Adipocyte (in vitro differentiated cells): ENCODE data around the gene ZSWIM4.
"Not testable (repeated sequence)": the region's sequence is repeated elsewhere in the genome, so short reads cannot be mapped to it uniquely, and the experiment has no call there.

Source experiments
- DNase-seq: peaks from one replicate; pipeline ENCODE4 v3.0.0-alpha.2; 2015; ENCODE audit warnings: low read depth
- H3K27me3 ChIP-seq: replicated peaks from 2 replicates; pipeline ENCODE4 v1.7.0; 2013; ENCODE audit warnings: mild to moderate bottlenecking, low read length, moderate library complexity; ENCODE audit not compliant: control insufficient read depth, insufficient read depth
- H3K36me3 ChIP-seq: 2 replicates; pipeline ENCODE4 v1.7.0; 2013; ENCODE audit warnings: low read length, mild to moderate bottlenecking, moderate library complexity; ENCODE audit not compliant: control insufficient read depth, insufficient read depth, severe bottlenecking
- H3K4me1 ChIP-seq: 2 replicates; pipeline ENCODE4 v1.7.0; 2013; ENCODE audit warnings: mild to moderate bottlenecking, low read length, moderate library complexity; ENCODE audit not compliant: control insufficient read depth, insufficient read depth
- H3K4me3 ChIP-seq: 2 replicates; pipeline ENCODE4 v1.7.0; 2013; ENCODE audit warnings: mild to moderate bottlenecking, low read length, moderate library complexity
- H3K9ac ChIP-seq: 2 replicates; pipeline ENCODE4 v1.7.0; 2013; ENCODE audit warnings: mild to moderate bottlenecking, low read length, moderate library complexity
- H3K9me3 ChIP-seq: 2 replicates; pipeline ENCODE4 v1.7.0; 2013; ENCODE audit warnings: mild to moderate bottlenecking, low read length, moderate library complexity; ENCODE audit not compliant: control insufficient read depth

The ZSWIM4 gene

GRCh38 chr19:13779794-13780193 lies 15.4 kb upstream of the ZSWIM4 start:
- not testable (repeated sequence) for H3K27me3 ChIP-seq, DNase-seq, H3K4me3 ChIP-seq, H3K9ac ChIP-seq, H3K9me3 ChIP-seq
- Histone ChIP-seq H3K36me3 (peaks cover 26% of the 10 kb centered on the region), H3K4me1 (peaks cover 32% of the 10 kb centered on the region)

GRCh38 chr19:13781547-13781946 lies 13.7 kb upstream of the ZSWIM4 start:
- DNase-seq: peak; percentile 98
- H3K4me1 ChIP-seq: peaks cover 27% of the 10 kb centered on the region
- H3K27me3 ChIP-seq: no peaks in the 10 kb centered on the region
- H3K36me3 ChIP-seq: peaks cover 25% of the 10 kb centered on the region
- no peaks in the 10 kb centered on the region for H3K9me3 ChIP-seq
- peak overlapping the region; percentile 78 for H3K9ac ChIP-seq
- no peak overlapping the region for H3K4me3 ChIP-seq

- no peaks in the 10 kb centered on the region for H3K9me3 ChIP-seq
- no peak for DNase-seq
- peak overlapping the region; percentile 78 for H3K9ac ChIP-seq
- no peaks in the 10 kb centered on the region for H3K27me3 ChIP-seq
- peaks cover 19% of the 10 kb centered on the region for H3K36me3 ChIP-seq
- H3K4me1 ChIP-seq: peaks cover 32% of the 10 kb centered on the region
- no peak overlapping the region for H3K4me3 ChIP-seq
Observed at GRCh38 chr19:13782537-13782936, 12.7 kb upstream of the ZSWIM4 start.

- DNase-seq: no peak
- Histone ChIP-seq H3K9ac (peak overlapping the region; percentile 25), H3K4me3 (no peak overlapping the region), H3K27me3 (no peaks in the 10 kb centered on the region), H3K36me3 (peaks cover 6% of the 10 kb centered on the region), H3K9me3 (no peaks in the 10 kb centered on the region), H3K4me1 (peaks cover 36% of the 10 kb centered on the region)
Observed at GRCh38 chr19:13783565-13784500, 11.4 kb upstream of the ZSWIM4 start.

- Histone ChIP-seq H3K36me3 (no peaks in the 10 kb centered on the region), H3K9ac (peak overlapping the region; percentile 30), H3K4me3 (no peak overlapping the region), H3K9me3 (no peaks in the 10 kb centered on the region), H3K4me1 (peaks cover 38% of the 10 kb centered on the region), H3K27me3 (no peaks in the 10 kb centered on the region)
- peak; percentile 93 for DNase-seq
Observed at GRCh38 chr19:13784731-13785452, 10.4 kb upstream of the ZSWIM4 start.

- H3K27me3 ChIP-seq: no peaks in the 10 kb centered on the region
- H3K9me3 ChIP-seq: no peaks in the 10 kb centered on the region
- no peaks in the 10 kb centered on the region for H3K36me3 ChIP-seq
- peak overlapping the region; percentile 76 for H3K9ac ChIP-seq
- no peak overlapping the region for H3K4me3 ChIP-seq
- DNase-seq: peak; percentile 91
- H3K4me1 ChIP-seq: peaks cover 33% of the 10 kb centered on the region
Observed at GRCh38 chr19:13788991-13789390, 6.3 kb upstream of the ZSWIM4 start.

GRCh38 chr19:13790354-13790753 lies 4.9 kb upstream of the ZSWIM4 start:
- H3K4me3 ChIP-seq: no peak overlapping the region
- no peaks in the 10 kb centered on the region for H3K9me3 ChIP-seq
- no peaks in the 10 kb centered on the region for H3K36me3 ChIP-seq
- H3K9ac ChIP-seq: no peak overlapping the region
- peaks cover 33% of the 10 kb centered on the region for H3K4me1 ChIP-seq
- H3K27me3 ChIP-seq: no peaks in the 10 kb centered on the region
- DNase-seq: no peak

- not testable (repeated sequence) for H3K4me3 ChIP-seq, H3K9me3 ChIP-seq, H3K36me3 ChIP-seq, DNase-seq, H3K27me3 ChIP-seq
- Histone ChIP-seq H3K9ac (peak overlapping the region; percentile 88), H3K4me1 (peaks cover 43% of the 10 kb centered on the region)
Observed at GRCh38 chr19:13793317-13793716, 1.9 kb upstream of the ZSWIM4 start.

GRCh38 chr19:13794398-13794756 lies 866 bp upstream of the ZSWIM4 start:
- Histone ChIP-seq H3K4me1 (peaks cover 36% of the 10 kb centered on the region), H3K4me3 (peak overlapping the region; percentile 87), H3K36me3 (no peaks in the 10 kb centered on the region), H3K9ac (peak overlapping the region; percentile 88), H3K27me3 (no peaks in the 10 kb centered on the region), H3K9me3 (no peaks in the 10 kb centered on the region)
- peak; percentile 77 for DNase-seq

GRCh38 chr19:13795595-13796300 lies 505 bp downstream of the ZSWIM4 start:
- peak overlapping the region; percentile 84 for H3K4me3 ChIP-seq
- H3K9ac ChIP-seq: peak overlapping the region; percentile 89
- H3K4me1 ChIP-seq: peaks cover 36% of the 10 kb centered on the region
- no peaks in the 10 kb centered on the region for H3K36me3 ChIP-seq
- DNase-seq: no peak
- no peaks in the 10 kb centered on the region for H3K27me3 ChIP-seq
- no peaks in the 10 kb centered on the region for H3K9me3 ChIP-seq
